Kidney epithelial cell (primary cell): Measurements from ENCODE around the gene JPH3. TPM values are rescaled to one million over a fixed set of nuclear protein-coding genes. Genes with fewer than 3 reads are reported as not detected.

Experiments used
- DNase-seq: peaks from one replicate; pipeline ENCODE4 v3.0.0-alpha.2; 2010; ENCODE audit warnings: low read depth
- H3K27me3 ChIP-seq: 2 replicates; pipeline ENCODE4 v1.6.0; 2011; ENCODE audit warnings: low read length; ENCODE audit not compliant: control insufficient read depth, insufficient read depth
- H3K36me3 ChIP-seq: 2 replicates; pipeline ENCODE4 v1.5.1; 2011; ENCODE audit warnings: low read length; ENCODE audit not compliant: control insufficient read depth, insufficient read depth
- H3K4me3 ChIP-seq: 2 replicates; pipeline ENCODE4 v1.5.1; 2011; ENCODE audit warnings: low read depth, mild to moderate bottlenecking, control low read depth, low read length
- total RNA-seq: library from RNA; depleted of rRNA; stranded (reverse); fragments of >200 nt; gene quantifications from 2 replicates; pipeline ENCODE4 v1.2.3, GENCODE V29; 2015
- TF ChIP-seq, protein P1 (sequence below): IDR thresholded peaks from 2 replicates; pipeline ENCODE4 v1.5.1; 2011; ENCODE audit warnings: mild to moderate bottlenecking, moderate library complexity, low read length, control low read depth, inconsistent platforms; ENCODE audit not compliant: insufficient read depth, poor library complexity, severe bottlenecking

The JPH3 gene
- total RNA-seq, 1 donor from 2014 or later, result 2.1 TPM

DNA sequence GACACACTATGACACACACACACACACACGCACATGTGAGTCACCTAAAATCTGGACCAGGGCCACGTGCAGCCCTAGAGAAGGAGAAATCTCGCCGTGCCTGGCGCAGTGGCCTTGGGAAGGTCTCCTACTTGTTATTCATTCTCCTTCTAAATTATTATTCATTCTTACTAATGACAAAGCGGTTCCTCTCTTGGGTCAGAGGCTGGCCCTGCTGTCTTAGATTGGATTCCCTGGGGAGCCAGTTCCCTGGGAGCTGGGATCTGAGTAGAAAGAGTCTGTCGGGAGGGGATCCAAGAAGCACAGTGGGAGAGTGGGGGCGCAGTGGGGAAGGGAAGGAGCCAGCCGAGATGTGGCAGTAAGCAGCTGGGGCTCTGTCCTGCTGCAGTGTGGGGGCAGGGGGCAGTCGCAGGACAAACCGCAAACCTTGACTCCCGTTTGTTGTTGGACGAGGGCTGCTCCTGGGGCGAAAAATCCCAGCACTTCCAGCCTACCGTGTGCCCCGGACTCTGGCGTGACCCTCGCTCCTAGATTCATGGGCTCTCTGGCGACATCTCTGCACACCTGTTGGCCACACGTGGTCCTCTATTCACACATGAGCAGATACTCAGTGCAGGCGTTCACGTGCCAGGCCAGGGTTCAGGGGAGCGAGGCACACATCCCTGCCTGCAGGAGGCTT, 18.7 kb upstream of the JPH3 start:
- no peak for DNase-seq
- TF ChIP-seq, protein P1, sequence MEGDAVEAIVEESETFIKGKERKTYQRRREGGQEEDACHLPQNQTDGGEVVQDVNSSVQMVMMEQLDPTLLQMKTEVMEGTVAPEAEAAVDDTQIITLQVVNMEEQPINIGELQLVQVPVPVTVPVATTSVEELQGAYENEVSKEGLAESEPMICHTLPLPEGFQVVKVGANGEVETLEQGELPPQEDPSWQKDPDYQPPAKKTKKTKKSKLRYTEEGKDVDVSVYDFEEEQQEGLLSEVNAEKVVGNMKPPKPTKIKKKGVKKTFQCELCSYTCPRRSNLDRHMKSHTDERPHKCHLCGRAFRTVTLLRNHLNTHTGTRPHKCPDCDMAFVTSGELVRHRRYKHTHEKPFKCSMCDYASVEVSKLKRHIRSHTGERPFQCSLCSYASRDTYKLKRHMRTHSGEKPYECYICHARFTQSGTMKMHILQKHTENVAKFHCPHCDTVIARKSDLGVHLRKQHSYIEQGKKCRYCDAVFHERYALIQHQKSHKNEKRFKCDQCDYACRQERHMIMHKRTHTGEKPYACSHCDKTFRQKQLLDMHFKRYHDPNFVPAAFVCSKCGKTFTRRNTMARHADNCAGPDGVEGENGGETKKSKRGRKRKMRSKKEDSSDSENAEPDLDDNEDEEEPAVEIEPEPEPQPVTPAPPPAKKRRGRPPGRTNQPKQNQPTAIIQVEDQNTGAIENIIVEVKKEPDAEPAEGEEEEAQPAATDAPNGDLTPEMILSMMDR, result no peak
- Histone ChIP-seq H3K27me3 (peaks cover 7% of the 10 kb centered on the region), H3K4me3 (no peak overlapping the region), H3K36me3 (no peaks in the 10 kb centered on the region)

DNA sequence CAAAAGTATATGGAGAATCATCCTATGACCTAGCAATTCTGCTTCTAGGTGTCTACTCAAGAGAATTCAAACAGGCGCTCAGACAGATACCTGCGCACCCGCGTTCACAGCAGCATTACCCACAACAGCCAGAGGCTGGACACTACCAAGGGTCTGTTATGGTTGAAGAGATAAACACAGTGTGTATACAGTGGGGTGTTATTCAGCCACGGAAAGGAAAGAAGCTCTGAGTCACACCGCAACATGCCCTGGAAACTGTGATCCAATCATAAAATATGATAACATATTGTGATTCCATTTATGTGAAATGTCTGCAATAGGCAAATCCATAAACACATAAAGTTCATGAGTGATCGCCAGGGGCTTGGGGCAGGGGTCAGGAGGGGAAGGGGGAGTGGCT, 18.0 kb upstream of the JPH3 start:
- no peaks in the 10 kb centered on the region for H3K36me3 ChIP-seq
- H3K27me3 ChIP-seq, result peaks cover 11% of the 10 kb centered on the region
- TF ChIP-seq, protein P1, result no peak
- no peak for DNase-seq
- H3K4me3 ChIP-seq, result no peak overlapping the region

DNA sequence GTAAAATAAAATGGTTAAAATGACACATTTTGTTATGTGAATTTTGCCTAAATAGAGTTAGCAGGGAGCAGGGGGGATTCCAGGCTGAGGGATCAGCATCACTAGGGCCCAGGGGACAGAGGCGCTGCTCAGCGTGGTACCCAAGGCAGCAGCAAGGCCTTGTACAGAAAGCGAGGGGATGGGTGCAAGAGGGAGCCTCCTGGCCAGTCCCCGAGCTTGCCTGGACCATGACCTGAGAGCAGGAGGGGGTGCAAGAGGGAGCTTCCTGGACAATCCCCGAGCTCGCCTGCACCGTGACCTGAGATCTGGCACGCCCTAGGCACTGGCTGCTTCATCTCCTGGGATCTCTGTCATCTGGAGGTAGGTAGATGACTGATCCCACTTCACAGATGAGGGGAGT, 17.3 kb upstream of the JPH3 start:
- Histone ChIP-seq H3K36me3 (no peaks in the 10 kb centered on the region), H3K4me3 (no peak overlapping the region), H3K27me3 (peaks cover 16% of the 10 kb centered on the region)
- TF ChIP-seq, protein P1, result no peak
- no peak for DNase-seq

DNA sequence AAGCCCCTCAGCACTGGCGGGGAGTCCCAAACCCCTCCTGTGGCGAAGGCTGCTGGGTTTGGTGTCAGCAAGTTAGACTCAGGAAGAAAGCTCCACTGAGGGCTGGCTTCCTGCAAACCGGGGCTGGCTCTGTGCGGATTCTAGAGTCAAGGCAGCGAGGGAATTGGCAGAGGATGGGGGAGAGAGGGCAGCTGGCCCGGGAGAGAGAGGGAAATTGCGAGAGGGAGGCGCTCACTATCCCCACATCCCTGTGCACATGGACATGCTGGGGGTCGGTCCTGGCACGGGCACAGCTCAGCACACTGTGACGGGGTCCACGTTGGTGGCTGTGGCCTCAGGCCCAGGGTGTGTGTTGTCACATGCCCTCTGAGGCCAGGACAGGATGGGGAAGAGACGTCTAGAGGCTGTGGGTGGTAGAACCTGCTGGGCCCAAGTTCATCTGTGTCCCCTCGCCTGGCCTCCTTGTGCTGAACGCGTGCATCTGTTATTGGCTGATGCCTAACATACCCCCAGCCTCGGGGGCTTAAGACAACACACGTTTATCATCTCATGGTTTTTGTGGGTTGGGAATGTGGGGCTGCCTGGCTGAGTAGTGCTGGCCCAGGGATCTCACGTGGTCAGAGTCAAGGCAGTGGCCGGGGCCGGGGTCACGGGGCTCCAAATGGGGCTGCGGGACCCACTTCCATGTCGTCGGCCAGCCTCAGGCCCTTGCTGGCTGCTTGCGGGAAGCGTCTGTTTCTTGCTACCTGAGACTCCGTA, 16.7 kb upstream of the JPH3 start:
- Histone ChIP-seq H3K4me3 (no peak overlapping the region), H3K27me3 (peaks cover 21% of the 10 kb centered on the region), H3K36me3 (no peaks in the 10 kb centered on the region)
- DNase-seq, result no peak
- TF ChIP-seq, protein P1, result no peak

DNA sequence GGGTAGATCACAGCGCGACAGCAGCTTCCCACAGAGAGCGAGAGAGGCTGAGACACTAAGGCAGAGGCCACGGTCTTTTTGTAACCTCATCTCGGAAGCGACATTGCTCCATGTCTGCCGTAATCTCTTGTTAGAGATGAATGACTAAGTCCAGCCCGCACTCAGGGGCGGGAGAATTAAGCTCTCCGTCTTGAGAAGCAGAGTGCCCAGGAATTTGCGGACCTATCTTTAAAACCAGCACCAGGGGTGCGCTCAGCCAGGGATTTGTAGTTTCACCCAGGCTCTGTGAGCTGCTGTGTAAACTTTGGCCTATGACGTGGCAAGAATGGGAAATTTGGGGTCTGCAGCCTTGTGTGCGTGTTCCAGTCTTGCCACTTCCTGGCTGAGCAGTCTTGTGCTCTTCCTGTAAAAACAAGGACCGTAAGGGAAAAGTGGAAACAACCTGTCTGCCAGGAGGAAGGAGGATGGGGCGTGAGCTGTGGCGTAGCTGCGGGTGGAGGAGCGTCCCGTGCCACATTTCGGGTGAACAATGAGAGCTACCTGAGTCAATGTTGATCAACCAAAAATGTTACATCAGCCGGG, 16.0 kb upstream of the JPH3 start:
- Histone ChIP-seq H3K36me3 (no peaks in the 10 kb centered on the region), H3K27me3 (peaks cover 25% of the 10 kb centered on the region), H3K4me3 (no peak overlapping the region)
- DNase-seq, result no peak
- TF ChIP-seq, protein P1, result no peak
